GM21786 (cell line): ENCODE data around the gene ENDOU.

Experiments
- ATAC-seq: cut with Tn5 transposase; IDR thresholded peaks from one replicate; pipeline ENCODE4 v1.9.1; 2021; ENCODE audit not compliant: unreplicated experiment

Gene ENDOU

GRCh38 chr12:47757840-47758583 lies 32.7 kb upstream of the ENDOU start:
- ATAC-seq, result no peak

- no peak for ATAC-seq
Measured at GRCh38 chr12:47757364-47757839, 32.1 kb upstream of the ENDOU start.

- ATAC-seq, result peak; percentile 76
Measured at GRCh38 chr12:47755655-47756562, 30.6 kb upstream of the ENDOU start.

- ATAC-seq, result peak; percentile 17
Measured at GRCh38 chr12:47754881-47755280, 29.6 kb upstream of the ENDOU start.

GRCh38 chr12:47754126-47754525 lies 28.8 kb upstream of the ENDOU start:
- no peak for ATAC-seq

GRCh38 chr12:47753021-47754001 lies 28.0 kb upstream of the ENDOU start:
- no peak for ATAC-seq

GRCh38 chr12:47752552-47752951 lies 27.3 kb upstream of the ENDOU start:
- ATAC-seq, result no peak

- no peak for ATAC-seq
Measured at GRCh38 chr12:47752121-47752520, 26.8 kb upstream of the ENDOU start.

GRCh38 chr12:47751561-47751960 lies 26.3 kb upstream of the ENDOU start:
- ATAC-seq, result no peak

GRCh38 chr12:47750916-47751470 lies 25.7 kb upstream of the ENDOU start:
- ATAC-seq, result no peak

- ATAC-seq, result no peak
Measured at GRCh38 chr12:47750229-47750798, 25.0 kb upstream of the ENDOU start.

- ATAC-seq, result no peak
Measured at GRCh38 chr12:47748899-47749298, 23.6 kb upstream of the ENDOU start.

GRCh38 chr12:47748507-47748828 lies 23.2 kb upstream of the ENDOU start:
- no peak for ATAC-seq

GRCh38 chr12:47747596-47748506 lies 22.6 kb upstream of the ENDOU start:
- no peak for ATAC-seq

- ATAC-seq, result no peak
Measured at GRCh38 chr12:47747126-47747525, 21.8 kb upstream of the ENDOU start.

- no peak for ATAC-seq
Measured at GRCh38 chr12:47746523-47746922, 21.2 kb upstream of the ENDOU start.

GRCh38 chr12:47746073-47746472 lies 20.8 kb upstream of the ENDOU start:
- no peak for ATAC-seq

- ATAC-seq, result no peak
Measured at GRCh38 chr12:47745485-47746041, 20.3 kb upstream of the ENDOU start.
